HG03097 (cell line): Measurements from ENCODE around the gene CEMIP2.

Experiments
- ATAC-seq: cut with Tn5 transposase; IDR thresholded peaks from one replicate; pipeline ENCODE4 v1.9.1; 2021; ENCODE audit not compliant: unreplicated experiment, low FRiP score

The CEMIP2 gene

GRCh38 chr9:71652480-71652879 lies 115.8 kb downstream of the CEMIP2 start:
- no peak for ATAC-seq

DNA sequence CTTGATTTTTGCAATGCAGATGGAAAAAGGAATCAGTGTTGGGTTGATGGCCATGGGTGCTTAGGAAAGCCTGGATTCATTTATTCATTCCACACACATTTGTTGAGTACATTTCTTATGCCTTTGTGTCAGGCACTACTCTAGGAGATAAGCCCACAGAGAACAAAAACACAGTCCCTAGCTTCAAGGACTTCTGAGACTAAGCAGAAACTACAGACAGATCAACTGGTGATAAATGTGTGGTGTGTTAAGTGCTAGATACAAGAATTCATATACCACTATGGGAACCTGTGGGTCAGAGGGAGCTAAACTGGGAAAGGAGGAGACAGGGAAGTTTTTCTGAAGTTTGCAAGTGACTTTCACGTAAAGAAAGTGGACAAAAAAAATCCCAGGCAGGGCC lies 119.9 kb downstream of the CEMIP2 start:
- ATAC-seq = no peak

DNA sequence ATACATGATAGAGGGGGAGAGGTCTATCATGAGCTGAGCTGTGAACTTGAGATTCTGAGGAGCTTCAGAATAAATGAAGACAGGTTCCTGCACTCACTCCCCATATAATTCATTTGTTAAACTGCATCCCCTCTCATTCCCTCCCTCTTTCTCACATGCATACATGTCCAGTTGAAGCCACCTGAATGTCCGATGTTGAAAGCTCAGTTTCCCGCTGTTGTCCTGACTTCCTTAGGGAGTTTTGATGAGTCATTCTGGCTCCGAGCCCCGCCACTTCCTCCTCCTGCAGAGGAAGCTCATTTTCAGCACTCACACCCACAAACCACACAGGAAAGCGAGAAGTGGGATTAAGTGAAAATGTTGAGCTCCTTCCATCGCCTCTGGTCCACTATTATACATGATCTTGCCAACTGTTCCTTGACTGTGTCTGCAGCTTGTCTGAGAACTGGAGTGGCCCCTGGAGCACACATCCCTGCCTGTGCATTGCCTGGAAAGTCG lies 121.2 kb downstream of the CEMIP2 start:
- no peak for ATAC-seq

GRCh38 chr9:71646131-71646530 lies 122.2 kb downstream of the CEMIP2 start:
- no peak for ATAC-seq

- no peak for ATAC-seq
These were observed 123.4 kb downstream of the CEMIP2 start for GRCh38 chr9:71644819-71645362.

GRCh38 chr9:71643330-71643729 lies 125.0 kb downstream of the CEMIP2 start:
- ATAC-seq = no peak

GRCh38 chr9:71642056-71642455 lies 126.3 kb downstream of the CEMIP2 start:
- no peak for ATAC-seq

GRCh38 chr9:71638627-71639026 lies 129.7 kb downstream of the CEMIP2 start:
- no peak for ATAC-seq

- ATAC-seq = no peak
These were observed 130.4 kb downstream of the CEMIP2 start for GRCh38 chr9:71637926-71638325.

GRCh38 chr9:71637375-71637774 lies 130.9 kb downstream of the CEMIP2 start:
- ATAC-seq = no peak

GRCh38 chr9:71636143-71636839 lies 132.0 kb downstream of the CEMIP2 start:
- ATAC-seq = no peak

DNA sequence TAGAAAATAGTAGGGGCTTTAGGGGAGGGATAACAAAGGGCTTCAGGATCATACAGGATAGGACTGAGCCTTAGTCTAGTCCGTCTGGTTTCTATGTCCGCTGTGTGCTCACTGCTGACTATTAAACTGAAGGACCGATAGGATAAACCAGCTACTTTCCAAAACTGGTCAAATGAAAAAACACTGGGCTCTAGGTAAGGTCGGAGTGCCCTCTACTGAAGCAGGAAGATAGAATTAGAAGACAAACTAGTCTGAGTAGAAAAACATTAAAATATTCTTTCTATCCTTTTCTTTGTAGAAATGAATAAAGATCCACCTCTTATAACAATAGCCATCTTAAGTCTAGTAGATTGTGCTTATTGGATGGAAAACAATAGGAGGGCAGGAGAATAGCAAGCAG lies 133.6 kb downstream of the CEMIP2 start:
- ATAC-seq = no peak
